Cerebellar nuclear complex (tissue), 1 donor: ENCODE data around the gene ARHGEF1.

ENCODE experiments used
- DNase-seq, 2 experiments: peaks; one replicate each; lab custom pipeline; 2025; lab: John Stamatoyannopoulos, UW

ARHGEF1 gene

DNA sequence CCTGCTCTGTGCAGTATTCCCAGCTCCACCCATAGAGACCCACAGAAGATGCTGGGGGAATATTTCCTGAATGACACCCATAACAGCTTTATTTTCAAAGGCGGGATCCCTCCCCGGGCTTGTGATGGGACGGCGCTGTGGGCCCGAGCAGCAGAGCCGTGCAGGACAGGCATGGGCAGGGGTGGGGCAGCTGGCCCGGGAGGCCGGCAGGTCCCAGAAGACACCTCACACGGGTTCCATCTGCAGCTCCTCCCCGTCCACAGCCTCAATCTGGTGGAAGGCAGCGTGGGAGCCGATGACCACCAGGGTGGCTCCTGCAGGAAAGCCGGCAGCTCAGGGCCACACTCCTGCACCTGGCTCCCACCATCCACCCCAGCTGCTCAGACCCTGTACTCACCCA is 73.6 kb downstream of the ARHGEF1 start:
- no peak for DNase-seq
